ENCODE data around the gene MAML2. TPM values are rescaled to one million over a fixed set of nuclear protein-coding genes. Genes with fewer than 3 reads are reported as not detected.

The MAML2 gene
- total and polyA plus RNA-seq, 9 of the 15 experiments (the other 6 are each of a cell fraction or from before 2014, with no cell fraction given): 0.79 to 6.8 (median 4.8) TPM

- peaks cover 0 to 9% of the 10 kb centered on the region in 2 experiments; a peak in 4 of 5 replicates for H3K4me1 ChIP-seq (replicated peaks in 1 of 2; ENCODE audit: control insufficient read depth in 2 of 2, insufficient read depth in 2 of 2, low read length in 2 of 2)
- no TSS peak for BruUV-seq (replicated peaks)
- ChIA-PET CTCF (ENCODE audit: low intra/inter-chr PET ratio) (no interaction called here), POLR2A (interaction anchor here (0.7 to 1.3 kb wide), 2 partner anchors 8 to 91 kb away, joined by 3 to 4 read pairs; no protein-coding TSS in a partner anchor)
- H3K27ac ChIP-seq (ENCODE audit: extremely low read depth, low read depth, low read length): no peak overlapping the region
- no peak overlapping the region for H3K9ac ChIP-seq (ENCODE audit: insufficient read depth in 1 of 2, low read depth in 2 of 2, low read length in 2 of 2)
- DNase-seq (ENCODE audit: extremely low read depth in 1 of 4, low spot score in 3 of 4) (no peak), FAIRE-seq (no peak), ATAC-seq (no peak)
- no peaks in the 10 kb centered on the region for H3K9me3 ChIP-seq (replicated peaks; ENCODE audit: control insufficient read depth, insufficient read depth, low read depth, low read length)
- no peaks in the 10 kb centered on the region; the same call in 2 of the 3 replicates for H3K79me2 ChIP-seq (ENCODE audit: control insufficient read depth, insufficient read depth, low read length)
- in situ Hi-C loops (cut with MboI): no loop called here
- no peak overlapping the region for H2AFZ ChIP-seq (ENCODE audit: low read depth, low read length)
- intact Hi-C loops (cut with micrococcal nuclease): no loop called here
- H3K4me3 ChIP-seq: no peak overlapping the region
- no peak for TF ChIP-seq EHMT2 (IDR thresholded peaks at IDR 0.05)
- TF ChIP-seq BCOR (IDR thresholded peaks at IDR 0.05): peak; percentile 66; the same call in 1 of the 2 replicates
- TF ChIP-seq RBM25 (IDR thresholded peaks at IDR 0.05; ENCODE audit: low read depth, low read length, severe bottlenecking): peak; percentile 96
- WGBS (ENCODE audit: insufficient coverage, low coverage, missing lambda C conversion rate): 69% methylated on average over 3 of the region's 3 CpGs
- H3K27me3 ChIP-seq (ENCODE audit: control insufficient read depth in 2 of 2, insufficient read depth in 2 of 2, low read length in 2 of 2): no peaks in the 10 kb centered on the region
- H3K4me2 ChIP-seq (ENCODE audit: insufficient read depth, low read length): no peak overlapping the region
- no peaks in the 10 kb centered on the region for H3K9me1 ChIP-seq (ENCODE audit: control insufficient read depth, insufficient read depth, low read length)
- no peaks in the 10 kb centered on the region for H4K20me1 ChIP-seq (replicated peaks; ENCODE audit: control insufficient read depth, insufficient read depth, low read length)
- H3K36me3 ChIP-seq (ENCODE audit: control insufficient read depth, insufficient read depth, low read length): no peaks in the 10 kb centered on the region
Measured at GRCh38 chr11:96284917-96285316, 58.1 kb downstream of the MAML2 start.

GRCh38 chr11:96284401-96284800, 58.6 kb downstream of the MAML2 start:
- FAIRE-seq (no peak), DNase-seq (ENCODE audit: extremely low read depth in 1 of 4, low spot score in 3 of 4) (no peak), ATAC-seq (no peak)
- ChIA-PET CTCF (ENCODE audit: low intra/inter-chr PET ratio) (no interaction called here), POLR2A (interaction anchor here (1.3 kb wide), 1 partner anchor 8 kb away, joined by 4 read pairs; no protein-coding TSS in a partner anchor)
- H3K9ac ChIP-seq (ENCODE audit: insufficient read depth in 1 of 2, low read depth in 2 of 2, low read length in 2 of 2): no peak overlapping the region
- intact Hi-C loops (cut with micrococcal nuclease): no loop called here
- H3K27me3 ChIP-seq (ENCODE audit: control insufficient read depth in 2 of 2, insufficient read depth in 2 of 2, low read length in 2 of 2): no peaks in the 10 kb centered on the region
- no peaks in the 10 kb centered on the region; the same call in 2 of the 3 replicates for H3K79me2 ChIP-seq (ENCODE audit: control insufficient read depth, insufficient read depth, low read length)
- TF ChIP-seq MED1 (CRISPR knock-in tag; IDR thresholded peaks at IDR 0.05; ENCODE audit: borderline replicate concordance) (no peak), MLX (CRISPR knock-in tag; conservative IDR thresholded peaks at IDR 0.05) (no peak), ZNF586 (CRISPR knock-in tag; conservative IDR thresholded peaks at IDR 0.05) (no peak), MITF (IDR thresholded peaks at IDR 0.05) (no peak), POLR2AphosphoS5 (IDR thresholded peaks at IDR 0.05; ENCODE audit: control insufficient read depth, insufficient read depth, low read depth, low read length) (no peak), CEBPG (CRISPR knock-in tag; IDR thresholded peaks at IDR 0.05) (no peak), CEBPG (tag; conservative IDR thresholded peaks at IDR 0.05 in 1 of 2, IDR thresholded peaks at IDR 0.05 in 1 of 2) (no peak), ATF6 (CRISPR knock-in tag; IDR thresholded peaks at IDR 0.05) (no peak)
- peaks cover 0 to 15% of the 10 kb centered on the region in 2 experiments for H3K4me1 ChIP-seq (replicated peaks in 1 of 2; ENCODE audit: control insufficient read depth in 2 of 2, insufficient read depth in 2 of 2, low read length in 2 of 2)
- H2AFZ ChIP-seq (ENCODE audit: low read depth, low read length): no peak overlapping the region
- 88% methylated on average over 1 of the region's 1 CpG for WGBS (ENCODE audit: insufficient coverage, low coverage, missing lambda C conversion rate)
- H3K4me2 ChIP-seq (ENCODE audit: insufficient read depth, low read length): no peak overlapping the region
- H4K20me1 ChIP-seq (replicated peaks; ENCODE audit: control insufficient read depth, insufficient read depth, low read length): no peaks in the 10 kb centered on the region
- no TSS peak for BruUV-seq (replicated peaks)
- H3K9me1 ChIP-seq (ENCODE audit: control insufficient read depth, insufficient read depth, low read length): no peaks in the 10 kb centered on the region
- no peak overlapping the region for H3K27ac ChIP-seq (ENCODE audit: extremely low read depth, low read depth, low read length)
- in situ Hi-C loops (cut with MboI): no loop called here
- H3K9me3 ChIP-seq (replicated peaks; ENCODE audit: control insufficient read depth, insufficient read depth, low read depth, low read length): no peaks in the 10 kb centered on the region
- H3K4me3 ChIP-seq: no peak overlapping the region
- H3K36me3 ChIP-seq (ENCODE audit: control insufficient read depth, insufficient read depth, low read length): no peaks in the 10 kb centered on the region

All from K562 (cell line).